T-helper 22 cell (primary cell): ENCODE data around the gene SPDYE2.
"Not testable (repeated sequence)": the region's sequence is repeated elsewhere in the genome, so short reads cannot be mapped to it uniquely, and the experiment has no call there.

ENCODE experiments used
- DNase-seq: peaks from one replicate; pipeline ENCODE4 v3.0.0-alpha.2; 2020; ENCODE audit warnings: low read depth

Gene SPDYE2

GRCh38 chr7:102550808-102551422 is at the start of gene SPDYE2:
Gene SPDYE2 (plus strand): TSS chr7:102551226. CDS start chr7:102553256, 2,030 bp downstream.
- not testable (repeated sequence) for DNase-seq

GRCh38 chr7:102503141-102503540 is 47.9 kb upstream of the SPDYE2 start:
- DNase-seq = not testable (repeated sequence)

GRCh38 chr7:102505298-102506185 is 45.5 kb upstream of the SPDYE2 start:
- not testable (repeated sequence) for DNase-seq

- not testable (repeated sequence) for DNase-seq
Observed at GRCh38 chr7:102507410-102508088, 43.5 kb upstream of the SPDYE2 start.

GRCh38 chr7:102510575-102510974 is 40.5 kb upstream of the SPDYE2 start:
- DNase-seq = not testable (repeated sequence)

- DNase-seq = not testable (repeated sequence)
Observed at GRCh38 chr7:102511860-102512522, 39.0 kb upstream of the SPDYE2 start.

- DNase-seq = not testable (repeated sequence)
Observed at GRCh38 chr7:102512642-102513221, 38.3 kb upstream of the SPDYE2 start.

GRCh38 chr7:102514881-102515721 is 35.9 kb upstream of the SPDYE2 start:
- DNase-seq = not testable (repeated sequence)

GRCh38 chr7:102515889-102516288 is 35.1 kb upstream of the SPDYE2 start:
- not testable (repeated sequence) for DNase-seq

- not testable (repeated sequence) for DNase-seq
Observed at GRCh38 chr7:102516951-102517350, 34.1 kb upstream of the SPDYE2 start.

GRCh38 chr7:102517550-102518147 is 33.4 kb upstream of the SPDYE2 start, which contains the start of gene RASA4B:
Gene RASA4B (minus strand): TSS chr7:102517777. CDS start chr7:102517710, 67 bp downstream.
- peak; percentile 11 for DNase-seq

- not testable (repeated sequence) for DNase-seq
Observed at GRCh38 chr7:102520797-102521196, 30.2 kb upstream of the SPDYE2 start.

- DNase-seq = not testable (repeated sequence)
Observed at GRCh38 chr7:102524803-102525202, 26.2 kb upstream of the SPDYE2 start.

- not testable (repeated sequence) for DNase-seq
Observed at GRCh38 chr7:102527182-102527581, 23.8 kb upstream of the SPDYE2 start.

- DNase-seq = not testable (repeated sequence)
Observed at GRCh38 chr7:102527822-102528793, 22.9 kb upstream of the SPDYE2 start.

GRCh38 chr7:102531583-102531982 is 19.4 kb upstream of the SPDYE2 start:
- not testable (repeated sequence) for DNase-seq

GRCh38 chr7:102532127-102532526 is 18.9 kb upstream of the SPDYE2 start:
- DNase-seq = not testable (repeated sequence)

- DNase-seq = not testable (repeated sequence)
Observed at GRCh38 chr7:102535062-102535615, 15.9 kb upstream of the SPDYE2 start.
